ELF-1 (cell line): Measurements from ENCODE around the gene FLT3.
"Not testable (repeated sequence)": the region's sequence is repeated elsewhere in the genome, so short reads cannot be mapped to it uniquely, and the experiment has no call there.

Experiments used
- DNase-seq: peaks from one replicate; pipeline ENCODE4 v3.0.0-alpha.2; 2016; ENCODE audit warnings: low read depth, low spot score

The FLT3 gene

DNA sequence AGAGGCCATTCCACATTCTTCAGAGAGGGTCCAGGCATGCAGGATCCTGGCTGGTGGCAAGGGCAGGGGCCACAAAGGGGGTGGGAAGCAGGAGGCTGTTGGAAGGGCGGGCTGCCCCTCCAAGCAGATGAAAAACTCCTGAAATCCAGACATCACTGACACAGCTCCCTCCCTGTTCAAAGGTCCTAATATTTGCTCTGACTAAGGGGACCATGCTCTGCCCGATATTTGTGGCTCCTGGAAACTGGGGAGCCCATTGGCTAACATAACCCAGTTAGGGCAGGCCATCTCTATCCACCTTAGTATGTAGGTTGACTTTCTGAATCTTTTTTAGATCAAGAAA, 127.9 kb downstream of the FLT3 start:
- DNase-seq = no peak

DNA sequence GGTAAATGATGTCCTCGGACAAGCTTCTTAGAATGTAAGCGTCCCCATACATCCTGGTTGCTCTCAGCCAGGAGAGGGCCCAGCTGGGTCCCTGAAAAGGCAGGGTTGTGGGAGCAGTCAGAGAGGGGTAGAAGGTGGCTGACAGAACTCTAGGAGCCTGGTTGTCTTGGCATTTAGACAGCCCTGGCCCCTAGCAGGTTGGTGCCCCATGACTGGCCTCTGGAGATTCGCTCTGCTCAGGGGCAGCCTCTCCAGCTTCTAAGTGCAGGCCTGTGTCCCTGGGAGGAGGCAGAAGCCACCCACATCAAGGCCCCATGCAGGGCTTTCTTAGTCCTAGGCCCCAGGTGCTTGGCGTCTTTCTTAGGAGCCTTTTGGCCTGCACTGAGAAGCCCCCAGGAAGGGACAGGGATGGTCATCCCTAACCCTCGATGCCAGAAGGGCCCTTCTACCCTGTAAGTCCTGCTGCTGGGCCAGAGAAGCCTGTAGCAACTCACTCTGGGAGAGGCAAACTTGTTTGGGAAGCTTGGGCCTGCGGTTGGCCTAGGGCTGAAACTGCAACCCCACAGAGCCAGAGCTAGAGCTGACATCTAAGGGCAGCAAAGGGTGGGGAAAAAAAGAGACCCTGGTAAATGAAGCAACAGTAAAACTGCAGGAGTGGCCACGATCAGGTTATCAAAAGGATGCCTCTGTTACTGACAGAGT, 128.4 kb downstream of the FLT3 start:
- DNase-seq = peak; percentile 71

DNA sequence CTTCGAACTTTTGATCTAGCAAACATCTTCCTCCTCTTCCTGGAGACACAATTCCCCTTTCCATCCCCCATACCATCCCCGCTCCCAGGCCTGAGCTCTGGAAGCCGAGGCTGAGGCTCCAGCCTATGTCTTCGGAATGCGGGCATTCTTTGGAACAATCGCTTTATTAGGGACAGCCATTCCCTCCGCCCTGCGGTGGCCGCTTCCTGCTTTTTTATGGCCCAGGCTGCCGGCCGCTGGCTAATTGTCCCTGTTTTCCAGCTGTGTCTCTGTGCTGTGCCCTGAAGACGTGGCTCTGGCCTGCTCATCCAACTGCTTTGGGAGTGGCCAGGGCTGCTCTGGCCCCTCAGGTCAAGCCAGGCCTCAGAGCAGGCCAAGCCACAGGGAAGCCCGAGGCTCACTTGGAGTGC, 129.1 kb downstream of the FLT3 start:
- peak; percentile 97 for DNase-seq

DNA sequence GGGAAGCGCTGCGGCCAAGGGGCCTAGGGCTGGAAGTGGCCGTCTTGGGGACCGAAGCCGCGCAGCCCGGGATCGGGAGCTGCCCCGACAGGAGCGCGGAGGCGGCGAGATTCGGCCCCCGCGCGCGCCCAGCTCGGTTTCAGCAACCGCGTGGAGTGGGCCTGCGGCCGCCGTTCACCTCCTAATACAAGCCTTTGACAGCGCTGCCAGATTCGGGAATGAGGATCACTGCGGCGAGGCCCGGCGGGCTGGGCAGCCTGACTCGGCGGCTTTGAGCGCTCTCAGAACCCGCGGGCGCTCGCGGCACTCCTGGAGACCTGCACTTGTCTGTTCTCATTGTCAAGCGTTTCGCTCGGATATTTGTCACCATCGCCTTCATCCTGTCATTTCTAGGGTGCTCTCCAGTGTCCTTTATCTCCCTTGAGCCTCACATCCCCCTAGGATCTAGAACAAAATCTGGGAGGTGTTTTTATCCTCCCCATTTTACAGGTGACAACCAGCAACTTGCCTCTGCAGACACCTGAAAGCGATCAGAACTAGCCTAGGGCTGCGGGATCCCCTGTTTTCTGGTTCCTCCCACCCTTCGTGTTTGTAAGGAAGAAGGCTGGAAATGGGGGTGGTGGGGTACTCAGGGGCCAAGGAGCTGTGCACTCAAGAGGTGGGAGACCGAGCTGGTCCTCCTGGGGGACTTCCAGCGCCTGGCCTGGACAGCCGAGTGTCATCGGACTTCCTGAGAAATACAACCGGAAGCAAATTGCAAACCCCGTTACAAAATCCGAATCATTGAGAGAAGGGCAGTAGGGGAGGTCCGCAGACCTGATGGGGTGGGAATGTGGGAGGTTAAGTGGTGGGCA, 129.8 kb downstream of the FLT3 start:
- peak; percentile 50 for DNase-seq

DNA sequence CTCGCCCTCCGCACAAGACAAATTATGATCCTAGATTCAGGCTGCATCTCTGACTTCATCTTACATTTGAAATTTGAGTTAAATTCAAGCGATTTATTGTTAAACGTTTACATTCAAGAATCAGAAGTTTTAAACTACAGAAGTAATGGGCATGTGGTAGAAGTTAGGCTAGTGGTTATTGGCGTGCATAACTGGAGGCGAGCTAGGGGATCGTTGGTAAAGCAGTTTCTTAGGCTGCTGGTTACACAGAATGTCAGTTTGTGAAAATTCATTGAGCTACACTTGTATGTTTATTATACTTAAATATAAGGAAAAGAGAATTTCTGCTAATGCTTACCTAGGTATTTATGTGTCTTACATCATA, 130.5 kb downstream of the FLT3 start:
- peak; percentile 2 for DNase-seq

DNA sequence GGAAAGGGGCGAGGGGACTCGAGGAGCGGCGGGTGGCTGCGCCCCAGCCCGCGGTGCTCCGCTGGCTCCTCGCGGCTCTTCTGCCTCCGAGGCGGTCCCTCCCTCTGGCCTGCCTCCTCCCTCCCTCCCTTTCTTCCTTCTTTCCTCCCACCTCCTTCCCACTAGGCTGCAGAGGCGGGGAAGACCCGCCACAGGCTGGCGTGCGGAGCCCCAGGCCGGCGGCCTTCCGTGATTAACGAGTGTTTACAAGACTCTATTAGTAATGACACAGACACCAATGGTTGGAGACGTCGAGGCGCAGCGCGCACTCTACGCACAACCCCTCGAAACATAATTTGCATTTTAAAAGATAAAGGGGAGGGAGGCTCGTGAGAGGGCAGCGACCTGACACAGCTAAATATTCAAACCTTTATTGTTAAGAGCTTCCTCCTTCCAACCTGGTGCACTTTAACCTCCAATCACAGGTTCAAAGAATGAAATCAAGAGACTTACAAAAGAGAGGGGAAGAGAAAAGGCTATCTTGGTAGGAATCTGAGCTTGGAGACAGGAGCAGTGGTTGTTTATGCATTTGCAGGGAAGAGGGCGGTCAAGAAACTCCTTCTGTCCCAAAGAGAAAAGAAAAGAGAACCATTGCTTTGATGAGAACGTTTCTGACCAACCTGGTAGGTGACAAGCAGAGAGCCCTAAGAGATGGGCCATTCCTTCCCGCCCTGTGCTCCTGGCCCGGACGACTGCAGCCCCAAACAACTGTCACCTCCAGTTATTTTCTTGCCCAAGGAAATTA, 131.1 kb downstream of the FLT3 start, which contains the start of gene CDX2:
CDX2 (minus strand) TSS at position 234 of the 784 bp plus-strand sequence. CDS start 309 bp downstream, outside the sequence.
- DNase-seq = peak; percentile 92

DNA sequence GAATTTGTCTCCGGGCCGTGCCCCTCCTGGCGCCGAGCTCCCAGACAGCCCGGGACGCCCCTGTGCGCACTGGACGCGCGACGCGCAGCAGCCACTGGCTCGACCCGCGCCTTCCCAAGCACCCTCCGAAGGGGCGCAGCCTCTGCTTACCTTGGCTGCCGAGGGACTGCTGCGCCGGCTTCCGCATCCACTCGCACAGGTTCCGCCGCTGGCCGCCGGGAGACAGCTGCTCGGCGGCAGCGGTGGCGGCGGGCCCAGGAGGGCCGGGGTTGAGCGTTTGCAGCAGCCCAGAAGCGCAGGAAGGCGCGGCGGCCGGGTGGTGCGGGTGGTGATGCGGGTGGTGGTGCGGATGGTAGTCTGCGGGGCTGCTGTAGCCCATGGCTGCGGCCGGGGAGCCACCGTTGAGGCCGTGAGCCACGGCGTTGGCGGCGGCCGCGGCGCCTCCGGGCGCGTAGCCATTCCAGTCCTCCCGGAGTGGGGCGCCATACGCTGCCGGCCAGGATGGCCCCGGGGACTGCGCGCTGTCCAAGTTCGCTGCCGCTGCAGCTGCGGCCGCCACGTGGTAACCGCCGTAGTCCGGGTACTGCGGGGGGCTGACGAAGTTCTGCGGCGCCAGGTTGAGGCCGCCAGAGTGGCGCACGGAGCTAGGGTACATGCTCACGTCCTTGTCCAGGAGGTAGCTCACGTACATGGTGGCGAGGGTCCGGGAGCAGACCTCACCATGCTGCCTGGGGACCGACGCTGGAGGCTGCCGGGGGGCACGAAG, 131.9 kb downstream of the FLT3 start:
- DNase-seq = peak; percentile 52

DNA sequence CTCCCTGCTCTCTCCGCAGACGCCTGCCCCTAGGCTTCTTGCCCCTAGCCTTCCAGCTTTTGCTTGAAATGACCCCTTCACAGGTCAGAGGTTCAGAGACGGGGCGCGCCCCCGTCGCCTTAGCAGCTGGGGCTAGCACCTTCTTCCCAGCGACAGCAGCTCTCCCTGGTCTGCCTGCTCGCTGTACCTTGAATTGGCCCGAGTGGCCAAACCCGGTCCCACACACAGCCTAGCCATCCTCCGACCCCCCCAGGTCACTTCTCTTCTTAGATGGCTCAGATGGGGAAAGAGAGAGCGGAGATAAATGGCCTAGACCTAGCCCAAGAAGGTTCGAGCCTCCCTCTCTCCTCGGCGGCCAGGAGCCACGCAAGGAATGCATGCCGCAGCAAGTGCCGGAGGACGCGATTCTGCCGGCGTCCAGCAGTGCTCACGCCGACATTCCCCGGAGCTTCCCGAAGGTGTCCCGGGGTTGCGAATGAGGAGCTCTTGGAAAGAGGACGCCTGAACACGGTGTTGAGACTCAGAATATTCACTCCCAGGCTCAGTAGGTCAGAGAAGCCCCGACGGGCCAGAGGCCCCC, 132.6 kb downstream of the FLT3 start:
- peak; percentile 55 for DNase-seq

DNA sequence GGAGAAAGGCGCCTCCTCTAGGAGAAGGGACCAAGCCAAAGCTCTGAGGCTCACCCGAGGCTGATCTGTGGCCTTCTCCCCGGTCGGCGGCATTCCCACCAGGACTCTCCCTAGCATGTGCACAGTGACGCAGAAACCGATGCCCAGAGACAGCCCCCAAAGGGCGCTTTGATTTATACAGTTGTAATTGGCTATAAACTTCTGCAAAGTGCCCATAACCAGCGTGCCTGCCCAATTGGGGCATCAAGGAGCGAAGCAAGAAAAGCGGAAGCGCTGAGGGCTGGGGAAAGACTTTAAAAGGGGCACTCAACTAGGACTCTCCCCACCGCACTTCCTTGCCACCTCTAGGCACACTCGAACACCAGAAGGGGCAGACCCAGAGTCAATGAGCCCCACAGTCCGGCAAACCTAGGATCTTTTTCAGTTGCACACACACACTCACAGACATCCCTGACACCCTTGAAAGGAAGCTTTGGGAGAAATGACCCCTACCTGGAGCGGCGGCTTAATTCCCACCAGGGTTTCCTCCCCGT, 133.1 kb downstream of the FLT3 start:
- DNase-seq = peak; percentile 57

DNA sequence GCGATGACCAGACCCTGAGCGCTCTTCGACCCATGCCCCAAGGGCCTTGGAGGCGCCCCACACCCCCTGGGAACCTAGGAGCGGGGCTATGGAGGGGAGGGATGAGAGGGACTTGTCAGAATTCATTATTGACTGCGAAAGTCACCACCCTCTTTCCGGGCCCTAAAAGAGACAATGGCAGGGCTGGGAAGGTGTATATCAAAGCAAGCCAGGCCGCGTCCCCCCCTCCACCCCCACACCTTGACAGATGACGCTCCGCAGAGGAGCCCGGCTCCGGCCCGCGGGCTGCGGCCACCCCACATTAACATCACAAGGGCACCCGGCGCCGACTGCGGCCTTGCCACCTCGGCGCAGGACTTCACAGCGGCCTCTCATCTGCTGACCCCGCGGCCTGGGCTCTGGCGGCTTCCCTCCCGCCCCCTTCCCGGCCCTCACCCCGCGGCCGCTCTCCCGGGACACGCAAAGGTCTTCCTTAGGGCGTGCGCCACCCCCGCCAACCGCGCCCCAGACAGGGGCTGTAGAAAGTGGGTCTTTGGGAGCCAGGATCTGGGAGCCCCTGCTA, 133.7 kb downstream of the FLT3 start:
- peak; percentile 93 for DNase-seq

DNA sequence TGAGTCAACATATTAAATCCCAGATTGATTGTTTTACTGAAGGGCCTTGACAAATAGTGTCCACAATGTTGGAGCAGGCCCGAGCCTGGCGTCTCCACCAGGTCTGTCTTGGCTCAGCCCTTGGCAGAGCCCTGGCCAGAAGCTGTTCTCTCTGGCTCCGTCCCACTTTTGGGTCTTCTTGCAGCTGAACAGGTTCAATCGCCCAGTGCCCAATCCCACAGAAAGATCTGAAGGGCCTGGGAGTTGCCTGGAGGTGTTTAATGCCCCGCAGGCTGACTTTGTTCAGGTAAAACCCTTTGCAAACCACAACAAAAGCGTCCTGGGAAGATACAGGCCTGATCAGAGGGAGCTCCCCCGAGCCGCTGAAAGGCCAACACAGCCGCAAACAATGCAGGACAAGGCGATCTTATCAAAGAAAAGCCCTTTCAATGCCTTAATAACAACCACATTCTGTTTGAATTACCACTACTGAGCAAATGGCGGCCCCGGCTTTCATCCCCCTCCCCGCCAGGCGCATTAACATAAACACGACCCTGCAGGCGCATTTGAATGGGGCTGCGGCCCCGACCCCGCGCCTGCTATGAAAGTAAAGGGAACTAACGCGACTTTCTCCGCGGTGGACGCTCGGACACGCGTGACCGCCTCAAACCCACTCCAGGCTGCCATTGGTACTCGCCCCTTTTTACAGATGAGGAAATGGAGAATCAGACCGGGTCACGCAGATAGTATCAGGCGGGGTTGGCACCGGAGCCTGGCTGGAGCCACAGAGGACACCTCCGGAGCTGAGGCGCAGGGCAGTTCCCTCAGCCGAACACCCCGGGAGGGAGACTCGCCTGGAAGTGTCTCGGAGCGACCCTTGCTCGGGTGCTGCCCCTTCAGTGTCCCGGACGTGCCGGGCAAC, 134.4 kb downstream of the FLT3 start:
- peak; percentile 98 for DNase-seq

DNA sequence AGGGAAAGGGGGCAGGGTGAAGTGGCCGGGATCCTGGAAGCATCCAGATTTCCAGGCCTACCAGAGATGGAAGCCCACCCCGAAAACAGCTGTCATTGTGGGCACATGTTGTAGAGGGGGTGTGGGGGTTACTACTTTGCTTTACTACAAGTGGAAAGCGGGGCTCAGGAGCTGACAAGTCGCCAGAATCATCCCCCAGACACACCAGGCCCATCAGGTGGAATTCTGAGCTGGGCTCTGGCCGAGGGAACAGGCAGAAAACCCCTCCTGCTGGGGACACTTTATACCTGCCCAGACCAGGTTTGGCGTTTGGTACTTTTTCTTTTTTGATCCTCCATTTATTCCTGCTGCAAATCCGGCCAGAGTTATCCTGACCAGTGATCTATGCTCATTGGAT, 135.0 kb downstream of the FLT3 start:
- DNase-seq = no peak

DNA sequence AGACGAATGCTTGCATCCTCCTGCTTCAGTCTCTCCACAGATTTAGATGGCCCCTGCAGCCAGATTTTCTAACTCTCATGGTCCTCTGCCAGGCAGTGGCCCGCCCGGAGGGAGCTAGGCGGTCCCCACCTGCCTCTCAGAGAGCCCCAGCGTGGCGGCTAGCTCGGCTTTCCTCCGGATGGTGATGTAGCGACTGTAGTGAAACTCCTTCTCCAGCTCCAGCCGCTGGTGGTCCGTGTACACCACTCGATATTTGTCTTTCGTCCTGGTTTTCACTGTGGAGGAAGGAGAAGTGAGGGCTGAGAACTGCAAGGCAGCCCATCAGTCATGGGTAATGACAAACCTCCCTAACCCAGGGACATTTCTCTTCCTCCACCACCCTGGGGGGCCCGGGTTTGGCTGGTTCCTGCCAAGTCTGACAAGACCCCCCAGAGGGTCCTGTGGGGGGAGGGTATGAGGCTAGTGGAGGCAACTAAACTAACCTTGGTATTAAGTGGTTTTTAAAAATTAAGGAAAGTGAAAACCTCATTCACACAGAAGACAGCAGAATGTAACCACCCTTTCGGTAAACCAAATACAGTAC, 135.5 kb downstream of the FLT3 start:
- DNase-seq = peak; percentile 27

DNA sequence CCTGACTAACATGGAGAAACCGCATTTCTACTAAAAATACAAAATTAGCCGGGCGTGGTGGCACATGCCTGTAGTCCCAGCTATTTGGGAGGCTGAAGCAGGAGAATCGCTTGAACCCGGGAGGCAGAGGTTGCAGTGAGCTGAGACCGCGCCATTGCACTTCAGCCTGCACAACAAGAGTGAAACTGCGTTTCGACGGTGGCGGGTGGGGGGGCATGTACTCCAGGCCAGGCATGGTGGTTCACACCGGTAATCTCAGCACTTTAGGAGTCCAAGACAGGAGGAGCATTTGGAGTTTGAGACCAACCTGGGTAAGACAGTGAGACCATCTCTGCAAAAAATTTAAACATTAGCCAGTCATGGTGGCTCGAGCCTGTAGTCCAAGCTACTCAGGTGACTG, 136.2 kb downstream of the FLT3 start:
- not testable (repeated sequence) for DNase-seq

DNA sequence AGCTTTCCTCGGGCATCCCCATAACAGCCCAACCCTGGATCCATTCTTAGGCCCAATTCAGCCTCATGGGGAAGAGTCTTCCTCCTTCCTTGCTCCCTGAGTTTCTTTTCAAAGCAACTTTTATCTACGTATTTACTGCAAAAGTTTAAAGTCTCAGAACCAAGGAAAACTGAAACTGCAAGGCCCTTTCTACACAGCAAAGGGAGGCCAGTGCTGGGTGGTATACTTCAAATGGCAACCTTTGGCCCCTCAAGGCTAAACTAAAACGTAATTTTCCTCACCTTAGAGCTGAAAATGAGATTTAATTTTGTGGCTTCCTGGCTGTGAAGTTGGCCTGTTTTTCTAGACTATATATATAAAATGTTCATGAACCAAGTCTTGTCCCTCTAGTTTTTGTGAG, 136.9 kb downstream of the FLT3 start:
- DNase-seq = no peak

DNA sequence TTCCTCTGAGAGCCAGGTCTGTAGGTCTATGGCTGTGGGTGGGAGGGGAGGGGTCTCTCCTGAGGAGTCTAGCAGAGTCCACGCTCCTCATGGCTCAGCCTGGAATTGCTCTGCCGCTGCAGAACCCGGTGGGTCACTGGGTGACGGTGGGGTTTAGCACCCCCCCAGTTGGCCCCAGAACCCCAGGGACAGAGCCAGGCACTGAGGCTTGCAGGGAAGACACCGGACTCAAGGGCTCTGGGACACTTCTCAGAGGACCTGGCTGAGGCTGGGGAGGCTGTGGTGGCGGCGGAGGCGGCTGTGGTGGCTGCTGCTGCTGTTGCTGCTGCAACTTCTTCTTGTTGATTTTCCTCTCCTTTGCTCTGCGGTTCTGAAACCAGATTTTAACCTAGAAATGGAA, 137.4 kb downstream of the FLT3 start:
- no peak for DNase-seq

DNA sequence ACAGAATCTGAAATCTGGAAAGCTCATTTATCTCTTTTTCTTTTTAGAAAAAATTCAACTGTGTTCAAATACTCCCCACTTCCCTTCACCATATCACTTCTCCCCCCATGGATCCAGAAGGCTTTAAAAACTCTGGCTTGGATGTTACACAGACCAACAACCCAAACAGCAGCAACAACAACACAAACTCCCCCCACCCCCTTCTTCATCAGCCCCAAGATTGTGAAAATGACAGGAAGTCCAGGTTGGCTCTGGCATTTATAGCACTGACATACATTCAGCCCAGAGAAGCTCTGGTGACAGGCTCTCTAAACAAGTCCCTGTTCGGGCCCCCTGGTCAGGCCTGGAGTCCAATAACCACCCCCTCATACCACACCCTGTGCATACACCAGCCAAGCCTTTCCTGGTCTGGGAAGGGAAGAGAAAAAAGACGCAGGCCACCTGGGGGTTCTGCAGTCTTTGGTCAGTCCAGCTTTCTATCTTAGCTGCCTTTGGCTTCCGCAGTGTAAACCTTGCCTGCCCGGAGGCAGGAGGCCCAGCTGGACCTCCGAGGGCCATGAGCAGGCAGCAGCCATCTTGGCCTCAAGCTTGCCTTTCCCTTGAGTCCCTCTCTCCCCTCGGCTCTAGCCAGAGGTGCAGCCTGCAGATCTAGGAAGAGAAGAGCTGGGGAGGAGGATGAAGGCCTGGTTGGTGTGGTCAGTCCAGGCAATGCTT, 138.1 kb downstream of the FLT3 start:
- peak; percentile 81 for DNase-seq
